H1 (cell line): Measurements from ENCODE around the gene TBC1D30. TPM values are rescaled to one million over a fixed set of nuclear protein-coding genes. Genes with fewer than 3 reads are reported as not detected.
A peak's percentile ranks its signal among the peaks of the same experiment; 100 is the strongest.

ENCODE experiments used
- CTCF ChIA-PET: fragments of 300-600 bp; sonication (Branson Sonifier 250); formaldehyde crosslinking; loops from one replicate; lab custom pipeline; 2021; ENCODE audit not compliant: partially characterized antibody; lab: Charles Lee
- POLR2A ChIA-PET: fragments of 300-600 bp; sonication (Branson Sonifier 250); formaldehyde crosslinking; loops from one replicate; lab custom pipeline; 2021; ENCODE audit warnings: inconsistent platforms; ENCODE audit not compliant: partially characterized antibody; lab: Charles Lee
- DNase-seq, 2 experiments: peaks; one replicate each; pipeline versions ENCODE4 v3.0.0 to v3.0.0-alpha.2; 2010 to 2022; ENCODE audit warnings: low spot score in 2 of 2, low read depth in 1 of 2, mixed read lengths in 1 of 2
- FAIRE-seq: peaks from 2 replicates; lab custom pipeline; 2011; peaks lifted over from hg19 to GRCh38; lab: Jason Lieb, UNC
- H2AFZ ChIP-seq: 2 replicates; pipeline ENCODE4 v1.8.1; 2012; ENCODE audit warnings: low read length, inconsistent platforms
- H2AK5ac ChIP-seq: 2 replicates; pipeline ENCODE4 v1.6.1; 2013; ENCODE audit warnings: low read depth, low read length
- H2BK120ac ChIP-seq: replicated peaks from 2 replicates; pipeline ENCODE3; 2013; ENCODE audit warnings: low read depth, low read length, inconsistent platforms
- H2BK12ac ChIP-seq: 2 replicates; pipeline ENCODE4 v1.6.1; 2013; ENCODE audit warnings: low read depth, low read length
- H2BK15ac ChIP-seq: 2 replicates; pipeline ENCODE4 v1.6.1; 2013; ENCODE audit warnings: low read length
- H2BK20ac ChIP-seq: 2 replicates; pipeline ENCODE4 v1.6.1; 2013; ENCODE audit warnings: low read length
- H2BK5ac ChIP-seq: 2 replicates; pipeline ENCODE4 v1.6.1; 2013; ENCODE audit warnings: low read depth, low read length
- H3K14ac ChIP-seq: 2 replicates; pipeline ENCODE4 v1.6.1; 2013; ENCODE audit warnings: inconsistent platforms; ENCODE audit not compliant: insufficient read length
- H3K18ac ChIP-seq: 2 replicates; pipeline ENCODE4 v1.6.1; 2013; ENCODE audit warnings: low read length; ENCODE audit errors: extremely low read depth
- H3K23ac ChIP-seq: 2 replicates; pipeline ENCODE4 v1.6.1; 2013; ENCODE audit warnings: inconsistent platforms; ENCODE audit not compliant: insufficient read length
- H3K23me2 ChIP-seq: 2 replicates; pipeline ENCODE4 v1.6.1; 2013; ENCODE audit warnings: low read depth, low read length
- H3K27ac ChIP-seq: 2 replicates; pipeline ENCODE4 v1.6.1; 2011; ENCODE audit warnings: low read depth, low read length, inconsistent platforms
- H3K27me3 ChIP-seq, 4 experiments: replicated peaks in 1 of 4; 1 replicate in 1 of 4; 2 replicates in 3 of 4; pipeline versions ENCODE4 v1.6.1 to v1.8.1; 2011 to 2013; ENCODE audit warnings: low read length in 3 of 4, mild to moderate bottlenecking in 3 of 4, inconsistent platforms in 2 of 4, mixed read lengths in 2 of 4, moderate library complexity in 1 of 4; ENCODE audit not compliant: control insufficient read depth in 3 of 4, insufficient read depth in 3 of 4; ENCODE audit errors: extremely low read depth in 1 of 4
- H3K36me3 ChIP-seq, 4 experiments: 2 replicates each; pipeline versions ENCODE4 v1.6.1 to v1.8.1; 2011 to 2013; ENCODE audit warnings: mild to moderate bottlenecking in 4 of 4, low read length in 3 of 4, moderate library complexity in 2 of 4, control low read depth in 1 of 4, inconsistent platforms in 1 of 4; ENCODE audit not compliant: insufficient read depth in 4 of 4, control insufficient read depth in 2 of 4
- H3K4ac ChIP-seq: replicated peaks from 2 replicates; pipeline ENCODE3; 2013; ENCODE audit warnings: low read length, low read depth, mixed read lengths, inconsistent platforms; ENCODE audit not compliant: insufficient read length
- H3K4me1 ChIP-seq, 4 experiments: replicated peaks in 1 of 4; 1 replicate in 1 of 4; 2 replicates in 3 of 4; pipeline versions ENCODE4 v1.6.1 to v1.8.1; 2011 to 2013; ENCODE audit warnings: low read length in 3 of 4, inconsistent platforms in 2 of 4, mixed read lengths in 1 of 4; ENCODE audit not compliant: insufficient read depth in 4 of 4, control insufficient read depth in 3 of 4
- H3K4me2 ChIP-seq, 2 experiments: 2 replicates each; pipeline versions ENCODE4 v1.6.1 to v1.8.1; 2011 to 2013; ENCODE audit warnings: low read depth in 2 of 2, low read length in 2 of 2, control low read depth in 1 of 2, inconsistent platforms in 1 of 2, mild to moderate bottlenecking in 1 of 2; ENCODE audit not compliant: insufficient read depth in 1 of 2
- H3K4me3 ChIP-seq, 4 experiments: fragments of 200-600, 300-600 bp in 1 of 4; sonication (generic), shearing (Covaris generic), sonication (Bioruptor Twin) in 1 of 4; 2 replicates each; pipeline versions ENCODE4 v1.5.1 to v1.8.1; 2011 to 2016; ENCODE audit warnings: low read length in 4 of 4, low read depth in 3 of 4, control low read depth in 2 of 4, inconsistent platforms in 2 of 4, mild to moderate bottlenecking in 2 of 4, mixed read lengths in 1 of 4, moderate library complexity in 1 of 4; ENCODE audit not compliant: insufficient read depth in 2 of 4; ENCODE audit errors: extremely low read depth in 1 of 4
- H3K56ac ChIP-seq: replicated peaks from 2 replicates; pipeline ENCODE3; 2013; ENCODE audit warnings: low read depth, mild to moderate bottlenecking, mixed read lengths, low read length, inconsistent platforms; ENCODE audit not compliant: insufficient read length
- H3K79me1 ChIP-seq: 2 replicates; pipeline ENCODE4 v1.6.1; 2013; ENCODE audit warnings: low read depth, low read length, control low read depth
- H3K79me2 ChIP-seq, 2 experiments: 2 replicates each; pipeline versions ENCODE4 v1.6.1 to v1.8.1; 2012 to 2013; ENCODE audit warnings: low read length in 2 of 2, mild to moderate bottlenecking in 2 of 2, inconsistent platforms in 1 of 2; ENCODE audit not compliant: insufficient read depth in 2 of 2, control insufficient read depth in 1 of 2
- H3K9ac ChIP-seq, 4 experiments: replicated peaks in 1 of 4; 1 replicate in 1 of 4; 2 replicates in 3 of 4; pipeline versions ENCODE4 v1.6.1 to v1.8.1; 2011 to 2013; ENCODE audit warnings: low read depth in 3 of 4, low read length in 3 of 4, control low read depth in 2 of 4, mild to moderate bottlenecking in 2 of 4, moderate library complexity in 2 of 4, inconsistent platforms in 1 of 4; ENCODE audit errors: extremely low read depth in 1 of 4
- H3K9me3 ChIP-seq, 2 experiments: 2 replicates each; pipeline versions ENCODE4 v1.6.1 to v1.8.1; 2012 to 2013; ENCODE audit warnings: mild to moderate bottlenecking in 2 of 2, moderate library complexity in 2 of 2, control low read depth in 1 of 2, inconsistent platforms in 1 of 2, low read depth in 1 of 2, low read length in 1 of 2, mixed read lengths in 1 of 2; ENCODE audit not compliant: insufficient read depth in 2 of 2
- H4K20me1 ChIP-seq, 2 experiments: replicated peaks in 1 of 2; 2 replicates each; pipeline versions ENCODE3 to v1.8.1; 2011 to 2013; ENCODE audit warnings: inconsistent platforms in 2 of 2, low read length in 2 of 2, mild to moderate bottlenecking in 1 of 2; ENCODE audit not compliant: insufficient read depth in 2 of 2, control insufficient read depth in 1 of 2
- H4K5ac ChIP-seq: 2 replicates; pipeline ENCODE4 v1.6.1; 2013; ENCODE audit warnings: low read length, low read depth, mixed read lengths, inconsistent platforms; ENCODE audit not compliant: insufficient read length
- H4K8ac ChIP-seq: 2 replicates; pipeline ENCODE4 v1.8.0; 2013; ENCODE audit warnings: mild to moderate bottlenecking, moderate library complexity, low read length, inconsistent platforms; ENCODE audit not compliant: insufficient read depth; ENCODE audit errors: extremely low read depth
- H4K91ac ChIP-seq: replicated peaks from 2 replicates; pipeline ENCODE3; 2013; ENCODE audit warnings: low read length, mixed read lengths, inconsistent platforms; ENCODE audit not compliant: insufficient read length
- CHD1 ChIP-seq: IDR thresholded peaks from 2 replicates; pipeline ENCODE4 v1.6.1; 2012; ENCODE audit warnings: low read depth, low read length, improper control_type of control experiment
- GTF2F1 ChIP-seq: IDR thresholded peaks from 2 replicates; pipeline ENCODE4 v1.6.1; 2012; ENCODE audit warnings: low read depth, low read length, improper control_type of control experiment, borderline replicate concordance
- KDM4A ChIP-seq: IDR thresholded peaks from one replicate; pipeline ENCODE4 v1.7.1; 2012; ENCODE audit warnings: low read depth, mild to moderate bottlenecking, moderate library complexity, low read length, inconsistent platforms; ENCODE audit not compliant: severe bottlenecking
- KDM5A ChIP-seq: fragments of 200-600 bp; IDR thresholded peaks from 2 replicates; pipeline ENCODE4 v1.7.1; 2012; ENCODE audit warnings: mild to moderate bottlenecking, low read length, inconsistent platforms, mixed read lengths
- MAFK ChIP-seq: IDR thresholded peaks from 2 replicates; pipeline ENCODE4 v1.6.1; 2012; ENCODE audit warnings: low read depth, mild to moderate bottlenecking, improper control_type of control experiment, low read length
- SIX5 ChIP-seq: IDR thresholded peaks from 2 replicates; pipeline ENCODE4 v1.6.1; 2011; ENCODE audit warnings: mild to moderate bottlenecking, low read depth, low read length
- TAF7 ChIP-seq: optimal IDR thresholded peaks from 2 replicates; pipeline ENCODE3; 2011; ENCODE audit warnings: low read depth, mild to moderate bottlenecking, inconsistent platforms, low read length, moderate library complexity, borderline replicate concordance
- YY1 ChIP-seq: IDR thresholded peaks from 2 replicates; pipeline ENCODE4 v1.6.1; 2011; ENCODE audit warnings: low read depth, mild to moderate bottlenecking, low read length
- WGBS, 2 experiments: shearing (Covaris generic) in 1 of 2; methylation state at CpG; one replicate each; pipeline versions ENCODE4 v1.1.6 to v1.1.7; 2013 to 2015; ENCODE audit warnings: low lambda C conversion rate in 2 of 2, mixed read lengths in 2 of 2, inconsistent platforms in 1 of 2, low coverage in 1 of 2, missing lambda C conversion rate in 1 of 2; ENCODE audit not compliant: insufficient replicate concordance in 2 of 2, insufficient coverage in 1 of 2, insufficient read length in 1 of 2; ENCODE audit errors: extremely low coverage in 1 of 2, missing lambda C conversion rate in 1 of 2; 5-methylcytosine and 5-hydroxymethylcytosine counted together
- polyA plus RNA-seq, 7 experiments: library from polyadenylated mRNA; depleted of rRNA in 3 of 7; stranded (reverse) in 5 of 7; unstranded in 2 of 7; fragments of >200 nt in 5 of 7; fragments of 200-250 nt in 2 of 7; gene quantifications; 1 replicate in 5 of 7; 2 replicates in 1 of 7; 4 replicates in 1 of 7; pipeline versions ENCODE4 v1.2.1 to v1.2.3, GENCODE V29; 2011 to 2013; ENCODE audit warnings: missing spikeins in 2 of 7, mixed read lengths in 2 of 7
- total RNA-seq: library from RNA; stranded (reverse); fragmentation: NEBNext Ultra II Directional; extraction: Animal tissue kit (Norgen Biotek cat#: 25700); gene quantifications from 2 replicates; pipeline ENCODE4 v1.2.1, GENCODE V29; 2021
- TF ChIP-seq, protein P1 (sequence below): IDR thresholded peaks from 2 replicates; pipeline ENCODE4 v1.6.1; 2012; ENCODE audit warnings: inconsistent platforms

The TBC1D30 gene
- total and polyA plus RNA-seq, 2 of the 8 experiments (the other 6 are each of a cell fraction or from before 2014, with no cell fraction given), result 2.8 to 5.5 TPM

DNA sequence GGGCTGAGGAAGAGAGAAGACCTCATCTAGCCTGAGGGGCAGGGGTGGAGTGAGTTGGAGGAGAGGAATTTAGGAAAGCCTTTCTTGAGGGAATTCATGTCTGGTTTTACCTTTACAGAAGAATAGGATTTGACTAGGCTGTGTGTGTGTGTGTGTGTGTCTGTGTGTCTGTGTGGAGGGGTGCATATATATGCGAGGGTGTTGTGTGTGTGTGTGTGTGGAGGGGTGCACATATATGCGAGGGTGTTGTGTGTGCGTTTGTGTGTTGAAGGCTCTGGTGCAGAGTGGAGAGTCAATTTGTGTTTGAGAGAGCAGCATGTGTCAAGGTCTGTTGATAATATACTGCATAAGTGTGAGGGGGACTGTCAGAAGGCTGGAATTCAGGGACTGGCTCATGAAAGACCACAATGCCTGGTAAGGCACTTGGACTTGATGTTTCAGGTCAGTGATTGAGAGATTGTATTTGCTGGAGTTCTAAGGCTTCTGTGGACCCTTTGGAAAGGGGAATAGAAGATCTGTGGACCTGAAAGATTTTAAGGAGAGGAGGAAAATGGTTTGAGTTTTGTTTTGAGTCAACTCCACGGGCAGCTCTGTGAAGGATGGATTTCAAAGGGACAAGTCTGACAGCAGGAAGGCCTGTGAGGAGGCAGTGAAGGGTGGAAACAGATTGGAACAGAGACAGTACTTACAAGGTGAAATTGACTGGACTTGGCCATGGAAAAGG lies 34.6 kb downstream of the TBC1D30 start:
- ChIA-PET POLR2A (no interaction called here), CTCF (interaction anchor here (0.6 to 1.5 kb wide), 2 partner anchors 11 to 16 kb away, joined by 3 read pairs; no protein-coding TSS in a partner anchor)
- no peak overlapping the region for H3K27ac ChIP-seq
- H3K4ac ChIP-seq, result no peak overlapping the region
- no peak overlapping the region for H3K4me2 ChIP-seq
- no peak overlapping the region for H2BK5ac ChIP-seq
- WGBS, 2 experiments, result 89 to 100% methylated on average over 1 to 4 of the region's 4 CpGs
- no peaks in the 10 kb centered on the region for H4K20me1 ChIP-seq
- no peak overlapping the region for H2BK12ac ChIP-seq
- no peak overlapping the region for H4K5ac ChIP-seq
- H3K4me3 ChIP-seq, result no peak overlapping the region
- DNase-seq (no peak), FAIRE-seq (no peak)
- no peaks in the 10 kb centered on the region for H3K36me3 ChIP-seq
- H3K4me1 ChIP-seq, result no peaks in the 10 kb centered on the region
- H2AK5ac ChIP-seq, result peak overlapping the region; percentile 24; the same call in 1 of the 2 replicates
- H3K18ac ChIP-seq, result no peak overlapping the region
- H4K91ac ChIP-seq, result no peak overlapping the region
- no peaks in the 10 kb centered on the region for H3K79me1 ChIP-seq
- no peaks in the 10 kb centered on the region for H3K23me2 ChIP-seq
- H2BK20ac ChIP-seq, result no peak overlapping the region
- no peak overlapping the region for H2AFZ ChIP-seq
- no peak overlapping the region for H2BK15ac ChIP-seq
- no peak overlapping the region for H3K23ac ChIP-seq
- no peak overlapping the region for H4K8ac ChIP-seq
- no peak for TF ChIP-seq GTF2F1
- TF ChIP-seq KDM4A, result no peak
- TF ChIP-seq CHD1, result no peak
- TF ChIP-seq TAF7, result no peak
- no peak for TF ChIP-seq YY1
- TF ChIP-seq, protein P1, sequence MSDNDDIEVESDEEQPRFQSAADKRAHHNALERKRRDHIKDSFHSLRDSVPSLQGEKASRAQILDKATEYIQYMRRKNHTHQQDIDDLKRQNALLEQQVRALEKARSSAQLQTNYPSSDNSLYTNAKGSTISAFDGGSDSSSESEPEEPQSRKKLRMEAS, result no peak
- no peak for TF ChIP-seq SIX5
- no peak for TF ChIP-seq MAFK
- TF ChIP-seq KDM5A, result no peak
- no peak overlapping the region for H2BK120ac ChIP-seq
- H3K27me3 ChIP-seq, result no peaks in the 10 kb centered on the region
- no peaks in the 10 kb centered on the region for H3K9me3 ChIP-seq
- no peak overlapping the region for H3K56ac ChIP-seq
- H3K9ac ChIP-seq, result no peak overlapping the region
- H3K79me2 ChIP-seq, result no peaks in the 10 kb centered on the region
- H3K14ac ChIP-seq, result no peak overlapping the region
